Activated naive CD8-positive, alpha-beta T cell treated with anti-CD3 and anti-CD28 coated beads, Interleukin-2, amount 50 U/mL, for 16 hours (primary cell): ENCODE measurements around the gene TBCD.

ENCODE experiments used
- DNase-seq: peaks from one replicate; pipeline ENCODE4 v3.0.0-alpha.2; 2020; ENCODE audit warnings: low read depth, low spot score

TBCD gene

DNA sequence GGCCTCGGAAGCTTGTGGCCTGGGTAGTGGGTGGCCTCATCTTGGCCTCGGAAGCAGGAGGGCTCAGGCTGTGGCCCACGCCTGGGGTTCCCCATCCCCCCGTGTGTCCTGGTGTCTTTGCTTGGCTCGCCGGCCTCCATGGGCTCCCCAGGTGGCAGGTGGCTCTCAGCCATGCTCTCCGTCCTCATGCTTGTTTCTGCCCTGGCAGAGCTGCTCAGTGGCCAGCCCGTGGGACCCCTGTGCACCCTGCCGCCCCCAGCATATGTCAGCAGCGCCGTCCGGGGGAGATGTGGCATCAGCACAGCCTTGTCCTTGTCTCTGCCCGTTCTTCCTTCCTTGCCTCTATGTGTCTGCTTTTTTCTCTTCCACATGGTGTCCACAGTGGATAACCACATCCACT is 38.5 kb downstream of the TBCD start:
- no peak for DNase-seq

DNA sequence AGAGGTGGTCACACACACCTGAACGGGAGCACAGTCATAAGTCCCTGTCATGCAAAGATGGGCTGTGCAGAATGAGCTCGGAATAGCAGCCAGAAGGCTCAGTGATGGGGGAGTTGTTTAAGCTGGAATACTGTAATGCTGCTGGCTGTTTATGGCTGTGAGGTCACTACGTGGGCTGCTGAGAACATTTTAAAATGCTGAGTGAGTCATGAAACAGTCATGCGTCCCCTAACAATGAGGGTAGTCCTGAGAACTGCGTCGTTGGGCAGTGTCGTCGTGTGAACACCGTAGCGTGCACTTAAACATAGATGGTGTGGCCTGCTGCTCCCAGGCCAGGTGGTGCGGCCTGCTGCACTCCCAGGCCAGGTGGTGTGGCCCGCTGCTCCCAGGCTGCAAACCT is 39.7 kb downstream of the TBCD start:
- no peak for DNase-seq

DNA sequence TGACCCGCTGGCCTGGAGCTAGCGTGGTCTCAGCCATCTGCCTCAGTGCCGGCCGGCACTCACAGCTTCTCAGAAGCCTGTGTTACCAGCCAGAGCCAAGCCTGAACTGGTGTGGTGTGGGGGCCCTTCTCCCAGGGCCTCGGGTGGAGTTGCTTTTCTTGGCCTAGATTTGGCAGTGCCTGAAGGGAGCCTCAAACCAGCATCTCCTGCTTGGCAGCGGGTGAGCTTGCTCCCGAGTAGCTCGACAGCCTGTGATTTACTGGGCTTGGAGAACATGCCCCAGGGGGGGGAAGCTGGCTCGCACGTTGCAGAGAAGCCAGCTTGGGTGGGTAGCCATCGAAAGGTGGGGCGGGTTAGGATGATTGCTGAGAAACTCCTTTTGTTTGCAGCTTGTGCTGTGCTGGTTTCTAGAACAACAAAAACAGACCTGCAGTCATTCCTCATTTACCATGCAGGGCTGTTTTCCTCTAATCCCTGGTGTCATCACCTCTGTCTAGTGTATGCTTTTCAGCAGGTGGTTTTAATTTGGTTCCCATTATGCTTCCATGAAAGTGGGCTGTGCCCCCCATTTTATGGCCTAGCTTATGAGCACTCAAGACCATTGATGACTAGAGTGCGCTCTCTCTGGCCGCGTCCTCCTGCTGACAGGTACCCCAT is 42.2 kb downstream of the TBCD start:
- no peak for DNase-seq

DNA sequence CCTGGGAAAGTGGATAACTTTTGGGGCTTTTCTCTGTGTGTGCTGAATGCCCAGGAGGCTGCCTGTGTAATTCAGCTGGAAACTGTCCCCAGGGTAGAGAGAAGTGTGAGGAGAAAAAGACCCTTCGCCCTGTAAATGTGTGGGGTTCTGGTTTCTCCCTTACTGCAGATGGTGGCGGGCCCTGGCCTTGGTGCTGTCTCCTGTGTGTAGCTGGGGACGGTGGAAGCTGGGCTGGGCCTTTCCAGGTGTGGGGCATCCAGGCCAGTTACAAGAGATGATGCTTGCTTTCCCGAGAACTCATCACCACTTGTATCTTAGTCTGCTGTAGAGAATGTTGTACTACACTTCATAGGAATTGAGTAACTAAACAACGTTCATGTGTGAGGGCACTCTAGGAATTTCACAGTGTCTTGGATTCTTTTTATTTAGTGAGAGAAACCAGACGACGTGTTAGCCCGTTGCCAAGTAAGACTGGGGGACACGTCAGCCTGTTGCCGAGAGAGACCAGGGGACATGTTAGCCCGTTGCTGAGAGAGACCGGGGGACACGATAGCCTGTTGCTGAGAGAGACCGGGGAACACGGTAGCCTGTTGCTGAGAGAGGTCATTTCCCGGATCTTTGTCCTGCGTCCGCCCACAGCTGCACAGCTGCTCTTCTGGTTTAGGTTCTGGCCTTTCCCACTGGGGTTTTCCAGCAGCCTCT is 43.1 kb downstream of the TBCD start:
- DNase-seq = no peak

DNA sequence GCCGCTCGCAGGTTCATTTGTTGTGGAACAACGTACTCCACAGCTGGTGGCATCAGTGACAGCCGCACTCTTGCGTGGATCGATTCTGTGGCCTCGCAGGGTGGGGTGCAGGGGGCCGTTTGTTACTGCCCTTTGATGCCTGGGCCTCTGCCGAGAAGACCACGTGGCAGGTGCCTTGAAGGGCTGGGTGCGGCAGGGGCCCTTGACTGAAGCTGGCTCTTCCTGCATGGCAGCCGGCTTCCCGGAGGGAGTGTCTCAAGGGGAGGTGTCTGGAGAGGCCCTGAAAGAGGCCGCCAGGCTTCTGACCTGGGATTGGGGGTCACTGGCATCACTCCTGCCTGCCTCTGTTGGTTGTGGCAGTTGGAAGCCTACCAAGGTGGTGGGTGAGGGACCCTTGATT is 43.8 kb downstream of the TBCD start:
- DNase-seq = no peak

DNA sequence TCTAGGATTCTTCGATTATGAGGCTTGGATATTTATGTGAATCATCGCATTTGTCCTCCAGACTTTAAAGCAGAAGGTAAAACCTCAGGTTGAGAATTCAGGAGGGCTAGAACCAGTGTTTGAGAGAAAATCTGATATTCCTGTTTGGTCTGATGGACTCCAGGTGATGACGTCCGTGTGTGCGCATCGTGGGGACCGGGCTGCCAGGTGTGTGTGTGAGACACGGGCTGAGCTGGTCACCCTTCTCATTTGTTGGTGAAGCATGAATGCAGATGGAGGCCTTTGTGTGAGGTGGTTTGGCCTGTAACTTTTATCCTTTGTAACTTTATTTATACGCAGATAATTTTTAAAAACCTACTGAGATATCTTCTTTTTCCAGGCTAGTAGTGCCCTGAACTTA is 45.2 kb downstream of the TBCD start:
- no peak for DNase-seq

DNA sequence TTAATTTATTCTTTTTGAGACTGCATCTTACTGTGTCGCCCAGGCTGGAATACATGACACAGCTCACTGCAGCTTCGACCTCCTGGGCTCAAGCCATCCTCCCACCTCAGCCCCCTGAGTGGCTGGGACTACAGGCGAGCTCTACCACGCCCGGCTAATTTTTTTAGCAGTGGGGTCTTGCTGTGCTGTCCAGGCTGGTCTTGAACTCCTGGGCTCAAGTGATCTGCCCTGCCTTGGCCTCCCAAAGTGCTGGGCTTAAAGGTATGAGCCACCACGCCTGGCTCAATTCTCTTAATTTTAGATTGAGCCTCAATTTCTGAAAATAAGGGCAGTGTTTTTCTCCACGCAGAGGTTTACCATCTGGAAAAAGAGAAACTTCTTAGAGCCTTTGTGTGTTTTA is 46.9 kb downstream of the TBCD start:
- no peak for DNase-seq

DNA sequence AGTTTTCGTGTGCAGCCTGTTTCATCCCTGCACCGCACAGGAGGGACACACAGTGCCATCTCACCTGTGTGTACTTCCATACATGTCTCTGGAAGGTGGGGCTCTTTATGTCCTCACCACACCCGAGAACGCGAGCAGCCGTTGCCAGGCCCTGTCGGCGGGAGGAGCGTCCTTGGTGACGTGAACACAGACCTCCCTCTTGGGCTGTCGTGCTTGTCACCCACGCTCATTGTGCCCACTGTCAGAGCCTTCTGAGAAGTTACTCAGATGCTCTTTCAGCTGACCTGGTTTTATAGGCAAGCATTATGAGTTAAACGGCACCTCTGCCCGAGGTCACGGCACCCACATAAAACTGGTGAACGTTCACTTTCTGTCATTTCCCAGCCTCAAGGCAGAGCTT is 47.7 kb downstream of the TBCD start:
- DNase-seq = no peak

DNA sequence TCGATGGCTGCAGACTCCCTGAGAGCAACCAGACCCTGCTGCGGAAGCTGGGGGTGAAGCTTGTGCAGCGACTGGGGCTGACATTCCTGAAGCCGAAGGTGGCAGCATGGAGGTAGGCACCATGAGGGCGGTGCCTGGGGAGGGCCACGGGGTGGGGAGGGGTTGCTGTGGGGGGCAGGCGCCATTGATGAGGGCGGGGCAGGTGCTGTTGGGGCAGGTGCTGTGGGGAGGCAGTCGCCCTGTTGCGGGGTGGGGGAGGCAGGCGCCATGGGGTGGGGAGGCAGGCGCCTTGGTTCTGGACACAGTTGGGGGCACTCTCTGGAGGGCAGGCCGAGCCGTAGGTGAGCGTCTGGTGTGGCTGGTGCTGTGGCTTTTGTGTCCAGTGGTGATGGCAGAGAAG is 49.0 kb downstream of the TBCD start:
- no peak for DNase-seq

DNA sequence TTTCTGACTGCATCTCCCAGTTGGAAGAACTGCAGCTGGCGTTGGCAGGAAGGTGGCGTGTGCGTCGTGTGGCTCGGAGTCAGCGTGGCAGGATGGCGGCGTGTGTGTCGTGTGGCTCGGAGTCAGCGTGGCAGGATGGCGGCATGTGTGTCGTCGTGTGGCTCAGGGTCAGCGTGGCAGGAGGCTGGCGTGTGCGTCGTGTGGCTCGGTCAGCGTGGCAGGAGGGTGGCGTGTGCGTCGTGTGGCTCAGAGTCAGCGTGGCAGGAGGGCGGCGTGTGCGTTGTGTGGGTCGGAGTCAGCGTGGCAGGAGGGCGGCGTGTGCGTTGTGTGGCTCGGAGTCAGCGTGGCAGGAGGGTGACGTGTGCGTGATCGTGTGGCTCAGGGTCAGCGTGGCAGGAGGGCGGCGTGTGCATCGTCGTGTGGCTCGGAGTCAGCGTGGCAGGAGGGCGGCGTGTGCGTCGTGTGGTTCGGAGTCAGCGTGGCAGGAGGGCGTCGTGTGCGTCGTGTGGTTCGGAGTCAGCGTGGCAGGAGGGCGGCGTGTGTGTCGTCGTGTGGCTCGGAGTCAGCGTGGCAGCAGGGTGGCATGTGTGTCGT is 49.6 kb downstream of the TBCD start:
- DNase-seq = no peak

DNA sequence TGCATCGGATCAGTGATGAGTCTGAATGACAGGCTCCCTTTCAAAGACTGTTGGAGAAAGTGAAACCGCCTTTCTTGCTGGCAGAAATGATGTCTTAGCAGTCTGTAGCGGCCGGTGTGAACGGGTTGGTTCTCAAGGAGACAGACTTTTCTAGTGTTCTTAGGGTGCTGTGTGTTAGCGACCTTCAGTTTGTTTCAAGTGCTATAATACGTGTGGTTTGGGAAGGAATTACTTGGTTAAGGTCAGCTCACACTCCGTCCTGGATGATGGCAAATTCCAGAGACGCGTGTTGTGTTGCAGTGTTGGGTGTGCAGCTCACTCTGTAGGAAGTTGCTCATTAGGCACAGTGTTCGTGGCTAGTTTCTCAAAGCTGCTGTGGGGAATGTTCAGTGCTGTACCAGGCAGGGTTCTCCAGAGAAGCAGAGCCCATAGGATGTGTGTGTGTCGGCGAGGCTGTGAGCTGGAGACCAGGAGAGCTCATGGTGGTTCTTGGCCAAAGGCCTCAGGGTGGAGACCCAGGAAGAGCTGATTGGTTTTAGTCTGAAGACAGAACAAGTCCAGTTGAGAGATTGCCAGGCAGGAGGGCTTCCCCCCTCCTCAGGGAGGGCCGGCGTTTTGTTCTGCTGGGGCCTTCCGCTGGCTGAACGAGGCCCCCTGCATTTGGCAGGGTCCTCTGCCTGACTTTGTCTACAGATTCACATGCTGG is 50.4 kb downstream of the TBCD start:
- DNase-seq = no peak

DNA sequence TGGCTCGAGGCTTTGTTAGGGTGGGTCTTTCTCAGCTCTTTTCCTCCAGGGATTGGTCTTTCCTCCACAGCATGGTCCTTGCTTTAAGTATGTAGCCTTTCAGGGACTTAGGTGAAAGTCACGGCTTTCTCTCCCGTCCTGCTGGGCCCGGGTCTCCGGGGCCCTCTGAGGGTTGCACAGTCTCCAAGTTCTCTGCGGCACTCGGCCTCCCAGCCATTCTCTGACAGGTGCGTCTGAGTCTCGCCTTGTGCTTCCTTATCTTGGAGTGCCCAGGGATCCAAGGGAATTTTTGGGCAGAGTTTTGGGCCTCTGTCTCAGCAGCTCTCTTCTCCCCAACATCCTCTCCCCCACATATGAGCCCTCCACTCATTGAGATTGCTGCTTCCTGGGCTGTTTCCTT is 51.3 kb downstream of the TBCD start:
- DNase-seq = no peak

DNA sequence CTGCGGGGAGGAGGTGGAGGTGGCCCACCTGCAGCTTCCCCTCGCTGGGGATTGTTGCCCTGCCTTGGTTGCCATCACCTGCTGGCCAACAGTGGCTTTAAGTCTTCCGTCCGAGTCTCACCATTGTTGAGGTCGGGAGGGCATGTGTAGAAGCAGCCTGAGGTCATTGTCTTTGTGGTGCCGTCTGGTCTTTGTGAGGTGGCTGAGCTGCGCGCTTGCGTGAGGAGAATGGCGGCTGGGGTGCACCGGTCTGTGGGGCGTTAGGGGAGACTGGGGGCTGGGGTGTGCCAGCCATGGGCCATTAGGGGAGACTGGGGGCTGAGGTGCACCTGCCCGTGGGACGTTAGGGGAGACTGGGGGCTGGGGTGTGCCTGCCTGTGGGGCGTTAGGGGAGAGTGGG is 51.7 kb downstream of the TBCD start:
- DNase-seq = no peak

DNA sequence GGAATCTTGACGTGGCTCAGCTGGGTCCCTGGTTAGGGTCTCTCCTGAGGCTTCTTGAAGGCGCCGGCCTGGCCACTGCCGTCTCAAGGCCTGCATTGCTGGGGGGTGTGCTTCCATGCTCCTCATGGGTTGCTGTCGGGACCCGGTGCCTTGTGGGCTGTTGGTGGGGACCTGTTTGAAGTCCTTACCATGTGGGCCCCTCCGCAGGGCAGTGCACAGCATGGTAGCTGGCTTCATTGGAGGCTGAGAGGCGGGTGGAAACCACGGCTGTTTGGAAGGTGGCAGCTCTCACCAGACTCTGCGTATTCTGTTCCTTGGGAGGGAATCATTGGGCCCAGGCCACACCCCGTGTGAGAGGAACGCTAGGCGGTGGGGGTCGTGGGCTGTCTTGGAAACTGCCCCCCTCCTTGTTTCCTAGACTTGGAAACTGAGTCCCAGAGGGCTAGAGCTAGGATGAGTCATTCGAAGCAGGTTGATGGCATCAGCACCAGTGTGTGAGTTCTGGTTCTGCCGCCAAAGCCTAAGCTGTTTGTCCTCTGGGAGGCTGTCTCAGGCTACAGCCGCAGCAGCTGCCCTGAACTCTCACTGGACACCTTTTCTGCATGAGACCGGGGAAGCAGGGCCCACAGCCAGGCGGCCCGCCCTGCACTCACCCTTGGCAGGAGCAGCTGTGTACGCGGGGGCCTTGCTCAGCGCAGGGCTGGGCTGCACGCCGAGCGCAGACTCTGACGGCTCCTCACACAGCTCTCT is 52.8 kb downstream of the TBCD start:
- no peak for DNase-seq

DNA sequence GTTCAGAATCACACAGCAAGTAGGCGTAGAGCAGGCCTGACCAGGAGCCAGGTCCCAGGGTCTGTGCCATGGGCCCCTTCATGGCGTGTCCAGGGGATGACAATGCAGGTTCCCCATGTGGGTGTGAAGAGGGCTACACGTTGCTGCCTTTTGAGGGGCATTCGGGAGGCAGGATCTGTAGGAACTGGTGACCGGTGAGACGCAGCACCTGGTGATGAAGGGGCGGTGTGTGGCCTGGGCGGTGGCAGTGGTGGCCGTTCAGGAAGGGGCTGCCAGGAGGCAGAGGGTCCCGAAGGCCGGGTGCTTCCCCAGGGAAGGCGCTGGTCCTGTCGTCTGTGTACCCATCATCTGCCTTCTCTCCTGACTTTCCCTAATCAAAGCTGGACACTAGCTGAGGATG is 53.4 kb downstream of the TBCD start:
- DNase-seq = no peak

DNA sequence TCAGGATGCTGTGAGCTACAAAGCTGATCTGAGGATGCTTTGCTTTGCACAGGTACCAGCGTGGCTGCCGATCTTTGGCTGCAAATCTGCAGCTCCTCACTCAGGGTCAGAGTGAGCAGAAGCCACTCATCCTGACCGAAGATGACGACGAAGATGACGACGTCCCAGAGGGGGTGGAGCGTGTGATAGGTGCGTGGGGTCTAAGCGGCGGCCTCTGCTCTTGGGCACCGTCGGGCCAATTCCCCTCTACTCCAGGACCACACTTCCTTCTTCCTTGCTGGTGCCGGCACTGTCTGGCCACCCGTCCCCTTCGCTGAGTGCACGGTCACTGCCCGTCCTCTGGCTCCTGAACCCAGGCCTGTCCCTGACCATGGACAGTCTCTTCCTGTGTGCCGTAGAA is 54.0 kb downstream of the TBCD start:
- no peak for DNase-seq

DNA sequence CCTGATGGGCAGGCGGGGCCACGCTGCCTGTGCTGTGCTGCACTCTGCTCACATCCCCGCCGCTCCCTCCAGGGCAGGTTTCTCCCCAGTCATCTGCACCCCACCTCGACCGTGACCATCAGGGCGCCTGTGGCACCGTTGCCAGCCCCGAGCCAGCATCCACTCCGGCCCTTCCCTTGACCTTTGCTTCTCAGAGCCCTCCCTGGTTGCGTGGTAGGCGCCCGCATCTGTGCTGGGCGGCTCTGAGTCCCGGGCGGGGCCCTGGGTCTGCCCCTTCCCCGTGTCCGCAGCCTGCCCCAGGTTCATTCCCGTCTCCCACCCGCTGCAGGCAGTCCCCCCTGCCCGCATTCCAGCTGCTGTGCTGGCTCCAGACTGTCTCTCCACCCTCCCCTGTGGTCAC is 54.8 kb downstream of the TBCD start:
- DNase-seq = no peak

DNA sequence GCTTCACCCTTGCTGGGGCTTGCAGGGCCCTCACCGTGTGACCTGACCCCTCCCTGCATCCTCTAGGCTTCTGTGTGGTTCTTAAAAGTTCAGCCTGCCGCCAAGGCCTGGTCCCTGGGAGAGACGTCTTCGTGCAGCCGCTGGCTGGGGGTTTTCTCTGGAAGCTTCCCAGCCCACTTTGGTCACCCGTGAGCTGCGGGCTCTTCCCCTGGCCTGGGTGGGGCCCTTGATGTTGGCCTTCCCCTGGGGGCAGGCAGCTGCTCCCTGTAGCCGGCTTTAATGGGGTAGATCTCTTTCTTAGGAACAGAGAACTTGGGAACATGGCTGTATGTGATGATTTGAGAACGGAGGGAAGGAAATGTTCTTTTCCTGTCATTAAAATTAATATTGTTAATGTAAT is 55.2 kb downstream of the TBCD start:
- DNase-seq = no peak

DNA sequence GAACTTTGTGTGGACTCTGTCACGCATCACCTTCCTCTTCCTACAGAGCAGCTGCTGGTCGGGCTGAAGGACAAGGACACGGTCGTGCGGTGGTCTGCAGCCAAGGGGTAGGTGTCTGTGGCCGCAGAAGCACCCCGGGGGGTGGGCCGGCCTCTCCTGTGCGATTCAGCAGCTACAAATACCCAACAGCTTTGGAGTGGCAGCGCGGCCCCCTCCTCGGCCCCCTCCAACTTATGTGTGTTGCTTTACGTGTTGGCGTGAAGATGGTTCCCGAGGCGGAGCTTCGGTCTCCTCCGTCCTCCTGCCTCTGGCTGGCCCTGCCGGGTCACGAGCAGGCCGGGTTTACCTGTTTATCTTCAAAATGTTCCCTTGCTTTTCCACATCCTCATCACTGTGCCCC is 55.7 kb downstream of the TBCD start:
- DNase-seq = no peak

DNA sequence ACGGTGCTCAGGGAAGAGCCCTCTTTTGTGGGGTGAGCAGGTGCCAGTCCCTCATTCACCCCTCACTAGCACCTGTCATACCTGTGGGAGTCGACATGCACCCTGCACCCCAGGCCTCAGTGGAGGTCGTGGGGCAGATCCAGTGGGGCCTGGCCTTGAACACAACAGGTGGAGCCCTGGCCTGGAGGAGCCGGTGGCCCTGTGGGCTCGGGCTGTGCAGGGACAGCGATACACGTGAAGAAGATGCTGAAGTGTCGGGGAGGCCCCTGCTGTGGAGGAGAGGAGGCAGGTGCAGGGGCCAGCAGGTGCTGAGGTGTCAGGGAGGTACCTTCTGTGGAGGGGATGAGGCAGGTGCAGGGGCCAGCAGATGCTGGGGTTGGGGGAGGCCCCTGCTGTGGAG is 56.1 kb downstream of the TBCD start:
- DNase-seq = no peak

DNA sequence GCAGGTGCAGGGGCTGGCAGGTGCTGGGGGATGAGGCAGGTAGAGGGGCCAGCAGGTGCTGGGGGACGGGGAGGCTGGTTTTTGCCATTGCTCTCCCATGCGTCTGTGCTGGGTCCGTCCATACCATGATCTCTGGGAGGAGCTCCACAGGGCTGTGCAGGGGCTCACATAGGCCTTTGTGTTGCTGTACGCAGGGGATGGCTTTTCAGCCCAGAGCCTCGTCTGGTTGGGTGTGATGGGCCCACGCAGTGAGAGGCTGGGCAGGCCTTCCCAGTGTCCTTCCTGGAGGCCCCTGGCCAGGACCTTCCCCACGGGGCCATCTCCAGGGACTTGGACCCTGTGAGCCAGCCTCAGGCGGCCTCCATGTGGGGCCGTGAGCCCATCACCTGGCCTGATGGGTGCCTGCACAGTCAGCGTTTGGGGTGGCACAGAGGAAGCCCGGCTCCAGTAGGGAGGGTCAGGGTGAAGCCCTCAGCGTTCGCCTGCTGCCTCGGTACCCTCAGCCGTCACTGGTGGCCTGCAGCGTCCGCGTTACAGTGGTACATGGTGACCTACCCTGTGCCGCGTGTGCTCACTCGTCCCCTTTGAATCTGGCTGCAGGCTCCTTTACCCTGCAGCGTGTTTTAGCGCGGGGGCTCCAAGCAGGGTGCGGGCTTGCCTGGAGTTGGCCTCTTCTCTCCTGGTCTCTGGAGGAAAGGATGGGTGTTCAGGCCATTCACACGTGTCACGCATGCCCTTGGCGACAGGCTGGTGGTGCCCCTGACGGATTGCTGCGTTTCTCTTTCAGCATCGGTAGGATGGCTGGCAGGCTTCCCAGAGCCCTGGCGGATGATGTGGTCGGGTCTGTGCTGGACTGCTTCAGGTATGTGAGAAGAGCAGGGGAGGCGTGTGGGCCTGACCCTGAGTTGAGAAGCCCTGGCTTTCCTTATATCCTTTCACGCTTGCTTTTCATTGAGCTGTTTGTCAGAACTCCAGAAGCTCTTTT is 57.3 kb downstream of the TBCD start:
- DNase-seq = no peak
